Spleen (tissue), 11 donors: ENCODE data around the gene PTPN7. TPM values are rescaled to one million over a fixed set of nuclear protein-coding genes. Genes with fewer than 3 reads are reported as not detected.
A peak's percentile ranks its signal among the peaks of the same experiment; 100 is the strongest.
"Not testable (repeated sequence)": the region's sequence is repeated elsewhere in the genome, so short reads cannot be mapped to it uniquely, and the experiment has no call there.

Experiments
- DNase-seq: peaks from one replicate; pipeline ENCODE4 v3.0.0-alpha.2; 2020
- H3K27ac ChIP-seq, 8 donors: fragments of 200-600 bp; sonication (generic) in 7 of 8; 1 replicate in 4 of 8; 2 replicates in 4 of 8; pipeline versions ENCODE4 v1.5.0 to v1.8.0; 2016 to 2021; ENCODE audit warnings: inconsistent platforms in 4 of 8, mild to moderate bottlenecking in 4 of 8, moderate library complexity in 1 of 8
- H3K27me3 ChIP-seq, 7 donors: fragments of 200-600 bp; sonication (generic) in 6 of 7; replicated peaks in 1 of 7; 1 replicate in 4 of 7; 2 replicates in 3 of 7; pipeline versions ENCODE4 v1.5.0 to v1.8.0; 2016 to 2021; ENCODE audit warnings: inconsistent platforms in 3 of 7, mild to moderate bottlenecking in 1 of 7
- H3K36me3 ChIP-seq, 6 donors: fragments of 200-600 bp; sonication (generic) in 5 of 6; 1 replicate in 4 of 6; 2 replicates in 2 of 6; pipeline versions ENCODE4 v1.5.0 to v1.8.0; 2016 to 2021; ENCODE audit warnings: inconsistent platforms in 2 of 6
- H3K4me1 ChIP-seq, 6 donors: fragments of 200-600 bp; sonication (generic) in 5 of 6; 1 replicate in 3 of 6; 2 replicates in 3 of 6; pipeline versions ENCODE4 v1.5.0 to v1.8.0; 2016 to 2021; ENCODE audit warnings: inconsistent platforms in 3 of 6
- H3K4me3 ChIP-seq, 8 donors: fragments of 200-600 bp; sonication (generic) in 7 of 8; 1 replicate in 4 of 8; 2 replicates in 4 of 8; pipeline versions ENCODE4 v1.5.0 to v1.8.0; 2016 to 2021; ENCODE audit warnings: inconsistent platforms in 4 of 8, mild to moderate bottlenecking in 4 of 8, moderate library complexity in 2 of 8
- H3K9me3 ChIP-seq, 8 donors: fragments of 200-600 bp; sonication (generic) in 7 of 8; 1 replicate in 4 of 8; 2 replicates in 4 of 8; pipeline versions ENCODE4 v1.5.0 to v1.8.0; 2016 to 2021; ENCODE audit warnings: inconsistent platforms in 4 of 8
- POLR2A ChIP-seq, 3 donors: fragments of 450-650 bp; IDR thresholded peaks; one replicate each; pipeline ENCODE4 v1.5.1; 2017; ENCODE audit warnings: antibody characterized with exemption in 3 of 3, mild to moderate bottlenecking in 1 of 3
- POLR2AphosphoS5 ChIP-seq, 3 donors: sonication (generic); formaldehyde crosslinking; IDR thresholded peaks; one replicate each; pipeline ENCODE4 v1.5.1; 2017; ENCODE audit warnings: antibody characterized with exemption in 3 of 3
- WGBS, 5 donors: extraction: QIAGEN DNeasy Blood & Tissue Kit in 3 of 5; methylation state at CpG; one replicate each; pipeline versions ENCODE4 v1.1.5 to v1.1.7; 2013 to 2018; 5-methylcytosine and 5-hydroxymethylcytosine counted together
- intact Hi-C: fragments of 100-400 bp; cut with DNase I; formaldehyde crosslinking; loops from one replicate; pipeline ENCODE4 v1.15.0; 2023; ENCODE audit warnings: low total_unique reads
- polyA plus RNA-seq, 3 donors: library from polyadenylated mRNA; stranded (reverse); fragments of 200-250 nt; gene quantifications; one replicate each; pipeline ENCODE4 v1.2.1, GENCODE V29; 2013
- total RNA-seq, 7 donors: library from RNA; depleted of rRNA in 3 of 7; stranded (reverse); fragments of >200 nt in 3 of 7; fragmentation: NEBNext Ultra II Directional in 4 of 7; extraction: Animal tissue kit (Norgen Biotek cat#: 25700) in 4 of 7; gene quantifications; one replicate each; pipeline versions ENCODE4 v1.1.0 to v1.2.1, GENCODE V29; 2016 to 2021
- TF ChIP-seq, protein P1 (sequence below), 11 experiments: fragments of 200-600 bp in 7 of 11; fragments of 450-650 bp in 4 of 11; sonication (generic) in 4 of 11; IDR thresholded peaks in 8 of 11; conservative IDR thresholded peaks in 3 of 11; 1 replicate in 7 of 11; 2 replicates in 4 of 11; pipeline versions ENCODE4 v1.4.0 to v1.8.0; 2016 to 2021; ENCODE audit warnings: antibody characterized with exemption in 11 of 11, inconsistent platforms in 4 of 11, mild to moderate bottlenecking in 1 of 11
- donor health status: healthy with polysubstance abuse.
- donor health status: DM: no; HTN: no; CAD: no; lungs with moderate emphysema.
- donor health status: DM: no; HTN: no; CAD: no.
- donor health status: Bipolar disorder and iron deficiency.
- donor health status: healthy.
- donor health status: DM: no; HTN: no; CAD: no.
- donor health status: DM: yes; HTN: yes; CAD: no.

The PTPN7 gene
- total and polyA plus RNA-seq, 10 donors, result 27.8 to 49.0 (median 40.3) TPM

- Histone ChIP-seq H3K4me3 (peak overlapping the region; percentile 79 to 98 (median 92)), H3K27ac (peak overlapping the region; percentile 81 to 98 (median 94)), H3K9me3 (no peaks in the 10 kb centered on the region), H3K4me1 (peaks cover 29 to 79% (median 52%) of the 10 kb centered on the region in 6 donors), H3K27me3 (no peaks in the 10 kb centered on the region), H3K36me3 (peaks cover 0 to 51% (median 11%) of the 10 kb centered on the region in 6 donors)
- TF ChIP-seq, protein P1, sequence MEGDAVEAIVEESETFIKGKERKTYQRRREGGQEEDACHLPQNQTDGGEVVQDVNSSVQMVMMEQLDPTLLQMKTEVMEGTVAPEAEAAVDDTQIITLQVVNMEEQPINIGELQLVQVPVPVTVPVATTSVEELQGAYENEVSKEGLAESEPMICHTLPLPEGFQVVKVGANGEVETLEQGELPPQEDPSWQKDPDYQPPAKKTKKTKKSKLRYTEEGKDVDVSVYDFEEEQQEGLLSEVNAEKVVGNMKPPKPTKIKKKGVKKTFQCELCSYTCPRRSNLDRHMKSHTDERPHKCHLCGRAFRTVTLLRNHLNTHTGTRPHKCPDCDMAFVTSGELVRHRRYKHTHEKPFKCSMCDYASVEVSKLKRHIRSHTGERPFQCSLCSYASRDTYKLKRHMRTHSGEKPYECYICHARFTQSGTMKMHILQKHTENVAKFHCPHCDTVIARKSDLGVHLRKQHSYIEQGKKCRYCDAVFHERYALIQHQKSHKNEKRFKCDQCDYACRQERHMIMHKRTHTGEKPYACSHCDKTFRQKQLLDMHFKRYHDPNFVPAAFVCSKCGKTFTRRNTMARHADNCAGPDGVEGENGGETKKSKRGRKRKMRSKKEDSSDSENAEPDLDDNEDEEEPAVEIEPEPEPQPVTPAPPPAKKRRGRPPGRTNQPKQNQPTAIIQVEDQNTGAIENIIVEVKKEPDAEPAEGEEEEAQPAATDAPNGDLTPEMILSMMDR (IDR thresholded peaks at IDR 0.05 in 8 of 11, conservative IDR thresholded peaks at IDR 0.05 in 3 of 11), result no peak
- peak in 2 of 3 donors; percentile 34 to 79 for TF ChIP-seq POLR2AphosphoS5 (IDR thresholded peaks at IDR 0.05)
- peak in 1 of 3 donors; percentile 14 for TF ChIP-seq POLR2A (IDR thresholded peaks at IDR 0.05)
- intact Hi-C loops, result no loop called here
- 0 to 1% (median 1%) methylated on average over 30 to 58 of the region's 58 CpGs for WGBS, 5 donors
- DNase-seq, result peak; percentile 93
Measured at GRCh38 chr1:202143768-202144401, 16.5 kb downstream of the PTPN7 start.

- DNase-seq, result peak; percentile 90
- Histone ChIP-seq H3K36me3 (peaks cover 0 to 51% (median 16%) of the 10 kb centered on the region in 6 donors), H3K4me1 (peaks cover 29 to 82% (median 50%) of the 10 kb centered on the region in 6 donors), H3K9me3 (no peaks in the 10 kb centered on the region), H3K27ac (peak overlapping the region; percentile 81 to 98 (median 94)), H3K27me3 (no peaks in the 10 kb centered on the region), H3K4me3 (peak overlapping the region; percentile 79 to 98 (median 92))
- 0 to 7% (median 4%) methylated on average over 8 to 17 of the region's 17 CpGs for WGBS, 5 donors
- TF ChIP-seq, protein P1 (IDR thresholded peaks at IDR 0.05 in 8 of 11, conservative IDR thresholded peaks at IDR 0.05 in 3 of 11), result no peak
- no peak for TF ChIP-seq POLR2A (IDR thresholded peaks at IDR 0.05)
- TF ChIP-seq POLR2AphosphoS5 (IDR thresholded peaks at IDR 0.05), result peak in 2 of 3 donors; percentile 20 to 72
- intact Hi-C loops, result no loop called here
Measured at GRCh38 chr1:202143011-202143767, 17.2 kb downstream of the PTPN7 start.

DNA sequence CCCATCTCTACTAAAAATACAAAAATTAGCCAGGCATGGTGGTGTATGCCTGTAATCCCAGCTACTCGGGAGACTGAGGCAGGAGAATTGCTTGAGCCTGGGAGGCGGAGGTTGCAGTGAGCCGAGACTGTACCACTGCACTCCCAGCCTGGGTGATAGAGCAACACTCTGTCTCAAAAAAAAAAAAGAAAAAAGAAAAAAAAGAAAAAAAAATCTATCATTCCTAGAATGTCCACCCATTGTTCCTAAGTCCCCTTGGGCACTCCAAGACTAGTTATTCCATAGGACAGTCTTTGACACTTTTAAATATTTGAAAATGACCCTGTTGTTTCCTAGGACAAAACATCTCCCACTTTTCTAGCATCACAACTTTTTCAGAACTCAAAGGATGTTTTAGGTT is 18.9 kb downstream of the PTPN7 start:
- 86 to 100% (median 96%) methylated on average over 2 to 3 of the region's 3 CpGs for WGBS, 5 donors
- H3K27ac ChIP-seq, intact Hi-C loops, H3K27me3 ChIP-seq, DNase-seq, H3K9me3 ChIP-seq, H3K4me3 ChIP-seq: not testable (repeated sequence)
- Histone ChIP-seq H3K36me3 (peaks cover 0 to 51% (median 25%) of the 10 kb centered on the region in 6 donors), H3K4me1 (peaks cover 29 to 81% (median 48%) of the 10 kb centered on the region in 6 donors)

- Histone ChIP-seq H3K27ac (peak overlapping the region in 1 of 8 donors; percentile 13), H3K27me3 (no peaks in the 10 kb centered on the region), H3K4me1 (peaks cover 29 to 79% (median 46%) of the 10 kb centered on the region in 6 donors), H3K9me3 (no peaks in the 10 kb centered on the region), H3K36me3 (peaks cover 0 to 57% (median 31%) of the 10 kb centered on the region in 6 donors), H3K4me3 (no peak overlapping the region)
- DNase-seq, result no peak
- 85 to 97% (median 91%) methylated on average over 4 of the region's 4 CpGs for WGBS, 5 donors
- intact Hi-C loops, result no loop called here
- TF ChIP-seq POLR2AphosphoS5 (IDR thresholded peaks at IDR 0.05) (no peak), POLR2A (IDR thresholded peaks at IDR 0.05) (no peak)
- TF ChIP-seq, protein P1 (IDR thresholded peaks at IDR 0.05 in 8 of 11, conservative IDR thresholded peaks at IDR 0.05 in 3 of 11), result no peak
Measured at GRCh38 chr1:202140833-202141232, 19.6 kb downstream of the PTPN7 start.
